Psoas muscle (tissue), 8 donors: ENCODE data around the gene PLXDC2. TPM values are rescaled to one million over a fixed set of nuclear protein-coding genes. Genes with fewer than 3 reads are reported as not detected.

Source experiments
- ATAC-seq, 4 donors: fragments of 200-7000 bp; cut with Tn5 transposase; one replicate each; pipeline ENCODE4 v1.9.1; 2020; ENCODE audit warnings: moderate library complexity in 3 of 4, mild to moderate bottlenecking in 2 of 4
- DNase-seq, 2 donors: peaks; one replicate each; pipeline ENCODE4 v3.0.0-alpha.2; 2020
- H3K27ac ChIP-seq: fragments of 200-600 bp; one replicate; pipeline ENCODE4 v1.8.0; 2022
- H3K27me3 ChIP-seq, 3 donors: fragments of 200-600 bp in 1 of 3; one replicate each; pipeline versions ENCODE4 v1.6.1 to v1.8.0; 2013 to 2022; ENCODE audit warnings: low read length in 2 of 3, mild to moderate bottlenecking in 2 of 3, moderate library complexity in 1 of 3; ENCODE audit not compliant: insufficient read depth in 3 of 3
- H3K36me3 ChIP-seq, 2 donors: fragments of 200-600 bp in 1 of 2; one replicate each; pipeline versions ENCODE4 v1.6.1 to v1.8.0; 2013 to 2022; ENCODE audit warnings: low read depth in 1 of 2, mild to moderate bottlenecking in 1 of 2, moderate library complexity in 1 of 2; ENCODE audit not compliant: insufficient read depth in 1 of 2
- H3K4me1 ChIP-seq: fragments of 200-600 bp; one replicate; pipeline ENCODE4 v1.8.0; 2022
- H3K4me3 ChIP-seq: fragments of 200-600 bp; one replicate; pipeline ENCODE4 v1.8.0; 2022; ENCODE audit warnings: mild to moderate bottlenecking
- H3K9me3 ChIP-seq: fragments of 200-600 bp; one replicate; pipeline ENCODE4 v1.8.0; 2022
- WGBS, 3 donors: extraction: QIAGEN DNeasy Blood & Tissue Kit; methylation state at CpG; one replicate each; pipeline versions ENCODE4 v1.1.6 to v1.1.7; 2013; 5-methylcytosine and 5-hydroxymethylcytosine counted together
- intact Hi-C, 2 donors: fragments of 100-400 bp; cut with DNase I; formaldehyde crosslinking; loops; one replicate each; pipeline versions ENCODE4 v1.11.0 to v1.14.2; 2022
- polyA plus RNA-seq, 3 donors: library from polyadenylated mRNA; stranded (reverse); fragments of 200-250 nt; gene quantifications; one replicate each; pipeline ENCODE4 v1.2.3, GENCODE V29; 2013
- total RNA-seq, 4 donors: library from RNA; stranded (reverse); fragmentation: NEBNext Ultra II Directional in 2 of 4; extraction: Animal tissue kit (Norgen Biotek cat#: 25700) in 2 of 4; gene quantifications; one replicate each; pipeline versions ENCODE4 v1.2.1 to v1.2.4, GENCODE V29; 2021 to 2023
- TF ChIP-seq, protein P1 (sequence below): fragments of 200-600 bp; IDR thresholded peaks from one replicate; pipeline ENCODE4 v1.8.0; 2022; ENCODE audit warnings: antibody characterized with exemption
- donor health status: healthy with polysubstance abuse.
- donor health status: DM: no; HTN: no; CAD: no; lungs with moderate emphysema.
- donor health status: Bipolar disorder and iron deficiency.
- donor health status: healthy.
- donor health status: DM: yes; HTN: yes; CAD: no.
- donor health status: DM: no; HTN: no; CAD: no.
- donor health status: DM: no; HTN: no; CAD: no.
- donor health status: DM: yes; HTN: yes; CAD: no.

The PLXDC2 gene
- total and polyA plus RNA-seq, 7 donors = 2.3 to 21.4 (median 9.2) TPM

GRCh38 chr10:19800161-19800560 lies 16.1 kb upstream of the PLXDC2 start:
- Histone ChIP-seq H3K27ac (no peak overlapping the region), H3K27me3 (no peaks in the 10 kb centered on the region), H3K36me3 (no peaks in the 10 kb centered on the region), H3K9me3 (no peaks in the 10 kb centered on the region), H3K4me3 (no peak overlapping the region), H3K4me1 (no peaks in the 10 kb centered on the region)
- DNase-seq = no peak
- intact Hi-C loops = no loop called here
- WGBS, 3 donors = 90 to 92% (median 92%) methylated on average over 3 of the region's 3 CpGs
- ATAC-seq = no peak
- TF ChIP-seq, protein P1, sequence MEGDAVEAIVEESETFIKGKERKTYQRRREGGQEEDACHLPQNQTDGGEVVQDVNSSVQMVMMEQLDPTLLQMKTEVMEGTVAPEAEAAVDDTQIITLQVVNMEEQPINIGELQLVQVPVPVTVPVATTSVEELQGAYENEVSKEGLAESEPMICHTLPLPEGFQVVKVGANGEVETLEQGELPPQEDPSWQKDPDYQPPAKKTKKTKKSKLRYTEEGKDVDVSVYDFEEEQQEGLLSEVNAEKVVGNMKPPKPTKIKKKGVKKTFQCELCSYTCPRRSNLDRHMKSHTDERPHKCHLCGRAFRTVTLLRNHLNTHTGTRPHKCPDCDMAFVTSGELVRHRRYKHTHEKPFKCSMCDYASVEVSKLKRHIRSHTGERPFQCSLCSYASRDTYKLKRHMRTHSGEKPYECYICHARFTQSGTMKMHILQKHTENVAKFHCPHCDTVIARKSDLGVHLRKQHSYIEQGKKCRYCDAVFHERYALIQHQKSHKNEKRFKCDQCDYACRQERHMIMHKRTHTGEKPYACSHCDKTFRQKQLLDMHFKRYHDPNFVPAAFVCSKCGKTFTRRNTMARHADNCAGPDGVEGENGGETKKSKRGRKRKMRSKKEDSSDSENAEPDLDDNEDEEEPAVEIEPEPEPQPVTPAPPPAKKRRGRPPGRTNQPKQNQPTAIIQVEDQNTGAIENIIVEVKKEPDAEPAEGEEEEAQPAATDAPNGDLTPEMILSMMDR = no peak

DNA sequence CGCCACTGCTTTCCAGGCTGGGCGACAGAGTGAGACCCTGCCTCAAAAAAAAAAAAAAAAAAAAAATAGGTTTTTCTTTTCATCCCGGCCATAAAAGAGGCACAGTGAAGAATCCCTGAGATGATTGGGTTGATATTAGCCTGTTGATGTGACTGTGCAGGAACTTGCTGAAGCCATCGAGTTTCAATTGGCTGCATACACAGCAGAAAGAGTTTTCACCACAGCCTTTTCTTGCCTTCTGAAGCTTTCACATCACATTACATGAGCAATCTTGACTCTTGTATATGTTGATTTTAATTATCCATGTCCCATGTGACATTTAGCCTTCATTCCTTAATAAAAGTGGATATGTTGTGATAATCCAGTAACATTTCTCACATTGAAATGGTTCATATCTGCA lies 14.9 kb upstream of the PLXDC2 start:
- Histone ChIP-seq H3K4me1 (no peaks in the 10 kb centered on the region), H3K4me3 (no peak overlapping the region), H3K27me3 (no peaks in the 10 kb centered on the region), H3K27ac (no peak overlapping the region), H3K36me3 (no peaks in the 10 kb centered on the region), H3K9me3 (no peaks in the 10 kb centered on the region)
- WGBS, 3 donors = 91 to 96% (median 93%) methylated on average over 4 of the region's 4 CpGs
- TF ChIP-seq, protein P1 = no peak
- DNase-seq (no peak), ATAC-seq (no peak)
- intact Hi-C loops = no loop called here

DNA sequence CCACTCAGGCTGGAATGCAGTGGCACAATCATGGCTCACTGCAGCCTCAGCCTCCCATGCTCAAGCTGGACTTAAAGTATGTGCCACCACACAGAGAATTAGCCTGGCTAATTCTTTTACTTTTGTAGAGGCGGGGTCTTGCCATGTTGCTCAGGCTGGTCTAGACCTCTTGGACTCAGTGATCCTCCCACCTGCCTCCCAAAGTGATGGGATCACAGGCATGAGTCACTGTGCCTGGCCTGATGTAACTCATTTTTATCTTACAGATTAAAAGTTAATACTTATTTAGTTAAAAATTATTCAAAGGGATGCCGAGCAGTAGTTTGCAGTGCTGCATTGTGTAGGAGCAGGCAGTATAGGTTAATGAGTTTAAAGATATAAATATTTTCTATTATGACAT lies 12.6 kb upstream of the PLXDC2 start:
- H3K36me3 ChIP-seq = no peaks in the 10 kb centered on the region
- H3K27me3 ChIP-seq = no peaks in the 10 kb centered on the region
- no peaks in the 10 kb centered on the region for H3K9me3 ChIP-seq
- H3K4me3 ChIP-seq = no peak overlapping the region
- H3K27ac ChIP-seq = no peak overlapping the region
- 94 to 98% (median 95%) methylated on average over 2 of the region's 2 CpGs for WGBS, 3 donors
- TF ChIP-seq, protein P1 = no peak
- no peak for ATAC-seq
- no peak for DNase-seq
- intact Hi-C loops = no loop called here
- no peaks in the 10 kb centered on the region for H3K4me1 ChIP-seq

DNA sequence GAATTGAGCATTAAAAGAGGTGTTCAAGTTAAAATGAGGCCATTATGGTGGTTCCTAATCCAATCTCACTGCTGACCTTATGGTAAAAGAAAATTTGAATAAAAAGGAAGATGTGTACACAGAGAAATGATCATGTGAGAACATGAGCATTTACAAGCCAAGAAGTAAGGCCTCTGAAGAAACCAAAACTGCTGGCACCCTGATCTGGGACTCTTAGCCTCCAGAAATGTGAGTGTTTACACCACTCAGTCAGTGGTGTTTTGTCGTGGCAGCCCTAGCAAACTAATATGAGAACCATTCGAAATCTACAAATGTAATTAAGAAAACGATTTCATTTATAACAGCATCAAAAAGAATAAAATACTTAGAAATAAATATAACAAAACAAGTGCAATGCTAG lies 6.8 kb upstream of the PLXDC2 start:
- Histone ChIP-seq H3K4me1 (no peaks in the 10 kb centered on the region), H3K4me3 (no peak overlapping the region), H3K27ac (no peak overlapping the region), H3K27me3 (no peaks in the 10 kb centered on the region), H3K9me3 (no peaks in the 10 kb centered on the region), H3K36me3 (no peaks in the 10 kb centered on the region)
- WGBS, 3 donors = 87 to 96% (median 95%) methylated on average over 3 of the region's 3 CpGs
- DNase-seq (no peak), ATAC-seq (no peak)
- TF ChIP-seq, protein P1 = no peak
- intact Hi-C loops = no loop called here

- Histone ChIP-seq H3K4me1 (no peaks in the 10 kb centered on the region), H3K36me3 (no peaks in the 10 kb centered on the region), H3K9me3 (no peaks in the 10 kb centered on the region), H3K27ac (no peak overlapping the region), H3K27me3 (peaks cover 0 to 4% (median 0%) of the 10 kb centered on the region in 3 donors), H3K4me3 (no peak overlapping the region)
- TF ChIP-seq, protein P1 = peak; percentile 40
- intact Hi-C loops = no loop called here
- WGBS, 3 donors = 26 to 56% (median 28%) methylated on average over 1 of the region's 1 CpG
- no peak for ATAC-seq
- DNase-seq = no peak
Observed at GRCh38 chr10:19811540-19811939, 4.7 kb upstream of the PLXDC2 start.
